RWPE2 (cell line): ENCODE measurements around the gene TRAF4.
A peak's percentile ranks its signal among the peaks of the same experiment; 100 is the strongest.

Experiments
- ATAC-seq: fragments of 200-7000 bp; cut with Tn5 transposase; 3 replicates; pipeline ENCODE4 v1.9.1; 2021; ENCODE audit warnings: low read depth
- DNase-seq: peaks from one replicate; pipeline ENCODE4 v3.0.0-alpha.2; 2020; ENCODE audit warnings: low spot score
- H3K27ac ChIP-seq: fragments of 450-650 bp; 2 replicates; pipeline ENCODE4 v1.5.1; 2017; ENCODE audit warnings: mild to moderate bottlenecking; ENCODE audit not compliant: poor library complexity, severe bottlenecking
- H3K27me3 ChIP-seq: fragments of 250-450 bp; sonication (Bioruptor Pico); 2 replicates; pipeline ENCODE4 v1.5.1; 2021; ENCODE audit warnings: mild to moderate bottlenecking, moderate library complexity; ENCODE audit not compliant: insufficient read depth, poor library complexity, severe bottlenecking
- H3K36me3 ChIP-seq: fragments of 250-450 bp; sonication (Bioruptor Pico); 2 replicates; pipeline ENCODE4 v1.5.1; 2020; ENCODE audit warnings: low read depth, mild to moderate bottlenecking, moderate library complexity
- H3K4me1 ChIP-seq: fragments of 250-450 bp; sonication (Bioruptor Pico); 2 replicates; pipeline ENCODE4 v1.5.1; 2021; ENCODE audit warnings: mild to moderate bottlenecking, moderate library complexity; ENCODE audit not compliant: insufficient read depth, poor library complexity, severe bottlenecking
- H3K4me3 ChIP-seq: fragments of 250-450 bp; sonication (Bioruptor Pico); 2 replicates; pipeline ENCODE4 v1.5.1; 2021; ENCODE audit warnings: mild to moderate bottlenecking, moderate library complexity; ENCODE audit not compliant: severe bottlenecking
- H3K9me3 ChIP-seq: fragments of 250-450 bp; sonication (Bioruptor Pico); 2 replicates; pipeline ENCODE4 v1.5.1; 2021; ENCODE audit warnings: mild to moderate bottlenecking, moderate library complexity; ENCODE audit not compliant: severe bottlenecking
- CTCF ChIP-seq: fragments of 450-650 bp; IDR thresholded peaks from one replicate; pipeline ENCODE4 v1.5.1; 2017; ENCODE audit warnings: mild to moderate bottlenecking, moderate library complexity; ENCODE audit not compliant: poor library complexity, severe bottlenecking

The TRAF4 gene

GRCh38 chr17:28743243-28744103 lies at the start of gene TRAF4:
TSS of gene TRAF4 (plus strand) at chr17:28744011. CDS start at chr17:28744113, 102 bp downstream.
- peaks cover 39% of the 10 kb centered on the region for H3K36me3 ChIP-seq
- TF ChIP-seq CTCF = peak; percentile 31
- H3K9me3 ChIP-seq = no peaks in the 10 kb centered on the region
- H3K4me1 ChIP-seq = peaks cover 24% of the 10 kb centered on the region
- ATAC-seq (peak; percentile 45), DNase-seq (no peak)
- H3K4me3 ChIP-seq = peak within 1 kb of the TSS; percentile 65
- H3K27me3 ChIP-seq = no peaks in the 10 kb centered on the region
- peak within 1 kb of the TSS; percentile 95 for H3K27ac ChIP-seq

- no peak for ATAC-seq
- DNase-seq = no peak
- H3K4me1 ChIP-seq = no peaks in the 10 kb centered on the region
- H3K27me3 ChIP-seq = no peaks in the 10 kb centered on the region
- H3K9me3 ChIP-seq = no peaks in the 10 kb centered on the region
- H3K27ac ChIP-seq = no peak overlapping the region
- TF ChIP-seq CTCF = no peak
- H3K4me3 ChIP-seq = no peak overlapping the region
- H3K36me3 ChIP-seq = peaks cover 86% of the 10 kb centered on the region
Observed at GRCh38 chr17:28698253-28698941, 45.4 kb upstream of the TRAF4 start.

GRCh38 chr17:28700278-28700677 lies 43.5 kb upstream of the TRAF4 start:
- Histone ChIP-seq H3K4me1 (no peaks in the 10 kb centered on the region), H3K27me3 (no peaks in the 10 kb centered on the region), H3K4me3 (no peak overlapping the region), H3K36me3 (peaks cover 70% of the 10 kb centered on the region), H3K9me3 (no peaks in the 10 kb centered on the region), H3K27ac (no peak overlapping the region)
- DNase-seq = no peak
- ATAC-seq = no peak
- no peak for TF ChIP-seq CTCF

- ATAC-seq = no peak
- Histone ChIP-seq H3K9me3 (no peaks in the 10 kb centered on the region), H3K27me3 (no peaks in the 10 kb centered on the region), H3K27ac (no peak overlapping the region), H3K36me3 (peaks cover 63% of the 10 kb centered on the region), H3K4me3 (no peak overlapping the region), H3K4me1 (no peaks in the 10 kb centered on the region)
- no peak for TF ChIP-seq CTCF
- no peak for DNase-seq
Observed at GRCh38 chr17:28700830-28701492, 42.9 kb upstream of the TRAF4 start.
